CD14-positive monocyte (primary cell): Measurements from ENCODE around the gene NAA40. TPM values are rescaled to one million over a fixed set of nuclear protein-coding genes. Genes with fewer than 3 reads are reported as not detected.
A peak's percentile ranks its signal among the peaks of the same experiment; 100 is the strongest.
"Not testable (repeated sequence)": the region's sequence is repeated elsewhere in the genome, so short reads cannot be mapped to it uniquely, and the experiment has no call there.

Experiments
- DNase-seq, 3 donors: peaks; one replicate each; pipeline ENCODE4 v3.0.0-alpha.2; 2011 to 2022
- H2AFZ ChIP-seq: 2 replicates; pipeline ENCODE4 v1.6.0; 2012; ENCODE audit warnings: mild to moderate bottlenecking, low read depth, low read length, inconsistent platforms; ENCODE audit not compliant: insufficient read depth, poor library complexity, severe bottlenecking
- H3K27ac ChIP-seq, 2 donors: 1 replicate in 1 of 2; 2 replicates in 1 of 2; pipeline ENCODE4 v1.5.1; 2012 to 2013; ENCODE audit warnings: low read length in 2 of 2, control low read depth in 1 of 2, inconsistent platforms in 1 of 2, low read depth in 1 of 2, mild to moderate bottlenecking in 1 of 2
- H3K27me3 ChIP-seq, 2 donors: one replicate each; pipeline versions ENCODE4 v1.6.0 to v1.6.1; 2011 to 2013; ENCODE audit warnings: low read length in 2 of 2; ENCODE audit not compliant: control insufficient read depth in 2 of 2, insufficient read depth in 2 of 2
- H3K36me3 ChIP-seq, 2 donors: replicated peaks in 1 of 2; 1 replicate in 1 of 2; 2 replicates in 1 of 2; pipeline versions ENCODE4 v1.5.1 to v1.6.1; 2012 to 2013; ENCODE audit warnings: low read length in 2 of 2, control low read depth in 1 of 2, inconsistent platforms in 1 of 2, mild to moderate bottlenecking in 1 of 2; ENCODE audit not compliant: insufficient read depth in 2 of 2, control insufficient read depth in 1 of 2
- H3K4me1 ChIP-seq, 2 donors: 1 replicate in 1 of 2; 2 replicates in 1 of 2; pipeline versions ENCODE4 v1.5.1 to v1.6.1; 2012 to 2013; ENCODE audit warnings: low read length in 2 of 2, control low read depth in 1 of 2, inconsistent platforms in 1 of 2, mild to moderate bottlenecking in 1 of 2, moderate library complexity in 1 of 2; ENCODE audit not compliant: insufficient read depth in 2 of 2, control insufficient read depth in 1 of 2
- H3K4me2 ChIP-seq: replicated peaks from 2 replicates; pipeline ENCODE3; 2012; ENCODE audit warnings: low read length, moderate library complexity, mild to moderate bottlenecking; ENCODE audit not compliant: poor library complexity, severe bottlenecking; ENCODE audit errors: extremely low read depth
- H3K4me3 ChIP-seq, 3 experiments: fragments of 200-600 bp in 1 of 3; sonication (generic) in 1 of 3; replicated peaks in 1 of 3; 1 replicate in 2 of 3; 2 replicates in 1 of 3; pipeline ENCODE4 v1.5.1; 2011 to 2013; ENCODE audit warnings: low read length in 3 of 3, mild to moderate bottlenecking in 3 of 3, control low read depth in 2 of 3, low read depth in 2 of 3, inconsistent platforms in 1 of 3, moderate library complexity in 1 of 3
- H3K79me2 ChIP-seq: 2 replicates; pipeline ENCODE4 v1.6.0; 2012; ENCODE audit warnings: mild to moderate bottlenecking, control low read depth, inconsistent platforms, low read length, moderate library complexity; ENCODE audit not compliant: insufficient read depth
- H3K9ac ChIP-seq: 2 replicates; pipeline ENCODE4 v1.6.0; 2017; ENCODE audit warnings: low read length, mild to moderate bottlenecking; ENCODE audit not compliant: insufficient read depth, poor library complexity, severe bottlenecking
- H3K9me3 ChIP-seq, 2 donors: replicated peaks in 1 of 2; 1 replicate in 1 of 2; 2 replicates in 1 of 2; pipeline versions ENCODE4 v1.5.1 to v1.6.1; 2012 to 2013; ENCODE audit warnings: low read length in 2 of 2, control low read depth in 1 of 2; ENCODE audit not compliant: control insufficient read depth in 1 of 2, insufficient read depth in 1 of 2
- H4K20me1 ChIP-seq: 2 replicates; pipeline ENCODE4 v1.6.0; 2012; ENCODE audit warnings: mild to moderate bottlenecking, low read length, control low read depth, moderate library complexity; ENCODE audit not compliant: insufficient read depth
- H3K27ac Mint-ChIP-seq, 7 donors: one replicate each; pipeline ENCODE4 v1.8.0; 2020; ENCODE audit warnings: mild to moderate bottlenecking in 7 of 7, mixed read lengths in 7 of 7, moderate library complexity in 6 of 7, inconsistent platforms in 2 of 7
- H3K27me3 Mint-ChIP-seq, 3 donors: one replicate each; pipeline ENCODE4 v1.8.0; 2021 to 2022; ENCODE audit warnings: low read depth in 3 of 3, mild to moderate bottlenecking in 3 of 3, mixed read lengths in 3 of 3, moderate library complexity in 3 of 3, inconsistent platforms in 1 of 3
- H3K36me3 Mint-ChIP-seq, 2 donors: one replicate each; pipeline ENCODE4 v1.8.0; 2020; ENCODE audit warnings: mixed read lengths in 2 of 2, inconsistent platforms in 1 of 2, mild to moderate bottlenecking in 1 of 2
- H3K4me1 Mint-ChIP-seq: one replicate; pipeline ENCODE4 v1.8.0; 2020; ENCODE audit warnings: mild to moderate bottlenecking, mixed read lengths
- H3K4me3 Mint-ChIP-seq, 2 donors: one replicate each; pipeline ENCODE4 v1.8.0; 2020; ENCODE audit warnings: mild to moderate bottlenecking in 2 of 2, mixed read lengths in 2 of 2, moderate library complexity in 1 of 2
- H3K9me3 Mint-ChIP-seq, 7 donors: one replicate each; pipeline ENCODE4 v1.8.0; 2020 to 2022; ENCODE audit warnings: mixed read lengths in 7 of 7, mild to moderate bottlenecking in 6 of 7, moderate library complexity in 6 of 7, inconsistent platforms in 2 of 7
- CTCF ChIP-seq: fragments of 200-600 bp; IDR thresholded peaks from one replicate; pipeline ENCODE4 v1.8.0; 2022; ENCODE audit warnings: antibody characterized with exemption, mild to moderate bottlenecking
- WGBS: methylation state at CpG from one replicate; pipeline ENCODE4 v1.1.5; 2013; ENCODE audit warnings: missing lambda C conversion rate; ENCODE audit not compliant: insufficient coverage; 5-methylcytosine and 5-hydroxymethylcytosine counted together
- intact Hi-C, 2 donors: fragments of 100-400 bp; cut with micrococcal nuclease; formaldehyde crosslinking; loops; one replicate each; pipeline versions ENCODE4 v1.15.0 to v1.15.1; 2023
- polyA plus RNA-seq, 3 donors: library from polyadenylated mRNA; depleted of rRNA in 1 of 3; unstranded in 2 of 3; stranded (reverse) in 1 of 3; fragments of 300-500 nt in 2 of 3; fragments of >200 nt in 1 of 3; fragmentation: Illumina TruSeq in 2 of 3; gene quantifications; 1 replicate in 2 of 3; 2 replicates in 1 of 3; pipeline ENCODE4 v1.2.3, GENCODE V29; 2012 to 2021

NAA40 gene
- polyA plus RNA-seq, 3 donors, result 1.5 to 14.5 (median 1.6) TPM

- no peaks in the 10 kb centered on the region for H3K9me3 ChIP-seq
- no peak overlapping the region for H3K4me2 ChIP-seq
- 78% methylated on average over 17 of the region's 19 CpGs for WGBS
- TF ChIP-seq CTCF, result no peak
- Mint-ChIP-seq H3K27me3 (peaks cover 4 to 5% (median 4%) of the 10 kb centered on the region in 3 donors), H3K4me1 (peaks cover 8% of the 10 kb centered on the region), H3K27ac (no peak overlapping the region), H3K9me3 (no peaks in the 10 kb centered on the region), H3K4me3 (no peak overlapping the region), H3K36me3 (no peaks in the 10 kb centered on the region)
- H3K9ac ChIP-seq, result no peak overlapping the region
- no peaks in the 10 kb centered on the region for H3K27me3 ChIP-seq
- H3K4me1 ChIP-seq, result no peaks in the 10 kb centered on the region
- H4K20me1 ChIP-seq, result no peaks in the 10 kb centered on the region
- DNase-seq, result peak in 1 of 3 donors; percentile 2
- H2AFZ ChIP-seq, result no peak overlapping the region
- H3K79me2 ChIP-seq, result no peaks in the 10 kb centered on the region
- no peaks in the 10 kb centered on the region for H3K36me3 ChIP-seq
- H3K4me3 ChIP-seq, result no peak overlapping the region
- no peak overlapping the region for H3K27ac ChIP-seq
- intact Hi-C loops, result no loop called here
Measured at GRCh38 chr11:63961608-63962412, 23.0 kb downstream of the NAA40 start.

- H4K20me1 ChIP-seq, H3K4me3 ChIP-seq, H3K27ac Mint-ChIP-seq, intact Hi-C loops, H3K36me3 ChIP-seq, H3K4me3 Mint-ChIP-seq, H2AFZ ChIP-seq, H3K27me3 ChIP-seq, H3K9me3 Mint-ChIP-seq, H3K9me3 ChIP-seq, H3K36me3 Mint-ChIP-seq, H3K79me2 ChIP-seq, H3K4me1 ChIP-seq, H3K4me2 ChIP-seq, H3K27ac ChIP-seq, H3K9ac ChIP-seq, H3K27me3 Mint-ChIP-seq, H3K4me1 Mint-ChIP-seq, DNase-seq: not testable (repeated sequence)
- WGBS, result 98% methylated on average over 3 of the region's 4 CpGs
Measured at GRCh38 chr11:63963895-63964294, 25.1 kb downstream of the NAA40 start.
